ENCODE data around the gene CHST11. TPM values are rescaled to one million over a fixed set of nuclear protein-coding genes. Genes with fewer than 3 reads are reported as not detected.

Gene CHST11
- polyA plus RNA-seq, 1 donor (not counting 4 experiments of a cell fraction or from before 2014, with no cell fraction given) = 11.9 TPM

DNA sequence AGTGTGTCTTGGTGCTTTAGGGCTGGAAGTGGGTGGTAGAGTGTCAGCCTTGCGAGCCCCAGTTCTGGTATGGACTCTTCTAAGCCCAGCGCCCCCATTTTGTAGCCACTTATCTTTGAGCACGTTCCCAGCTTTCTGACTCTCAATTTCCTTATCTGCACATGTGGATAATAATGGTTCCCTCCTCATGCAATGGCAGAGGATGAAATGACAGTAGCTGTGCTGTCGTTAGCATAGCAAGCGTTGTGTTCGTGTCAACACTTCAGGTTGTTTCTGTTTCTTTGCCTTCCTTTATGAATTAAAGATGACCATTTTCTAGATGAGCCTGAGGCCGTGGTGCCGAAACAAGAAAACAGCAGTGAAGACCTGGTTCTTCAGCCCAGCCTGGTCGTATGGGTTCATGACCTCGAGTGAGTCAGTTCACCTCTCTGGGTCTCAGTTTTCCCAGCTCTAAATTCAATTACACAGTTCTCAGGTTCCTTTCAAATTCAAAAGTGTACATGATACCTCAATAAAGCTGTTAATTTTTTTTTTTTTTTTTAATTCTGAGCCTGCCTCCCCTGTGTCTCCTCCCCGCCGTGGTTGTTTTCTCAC, 268.3 kb downstream of the CHST11 start:
- Histone ChIP-seq H3K9ac (ENCODE audit: control insufficient read depth, extremely low read depth, insufficient read depth, low read length) (no peak overlapping the region), H3K9me3 (ENCODE audit: control insufficient read depth, low read depth, low read length) (no peaks in the 10 kb centered on the region), H3K4me2 (ENCODE audit: control insufficient read depth, extremely low read depth, insufficient read depth, low read depth, low read length) (no peak overlapping the region), H3K4me1 (ENCODE audit: control insufficient read depth, extremely low read depth, insufficient read depth, low read length) (no peaks in the 10 kb centered on the region), H2AFZ (ENCODE audit: control insufficient read depth, low read length) (no peak overlapping the region), H3K36me3 (ENCODE audit: control insufficient read depth in 2 of 2, extremely low read depth in 1 of 2, insufficient read depth in 2 of 2, low read length in 2 of 2) (no peaks in the 10 kb centered on the region), H3K4me3 (ENCODE audit: control insufficient read depth in 2 of 3, extremely low read depth in 1 of 3, insufficient read depth in 2 of 3, low read depth in 1 of 3, low read length in 3 of 3) (no peak overlapping the region), H3K27me3 (ENCODE audit: control insufficient read depth, extremely low read depth, insufficient read depth, low read length) (no peaks in the 10 kb centered on the region), H3K79me2 (ENCODE audit: control insufficient read depth, insufficient read depth, low read length) (no peaks in the 10 kb centered on the region), H3K9me1 (ENCODE audit: control insufficient read depth, extremely low read depth, insufficient read depth, low read length) (no peaks in the 10 kb centered on the region), H4K20me1 (ENCODE audit: control insufficient read depth, extremely low read depth, insufficient read depth, low read length) (no peaks in the 10 kb centered on the region), H3K27ac (ENCODE audit: control insufficient read depth, insufficient read depth, low read length) (no peak overlapping the region)
- TF ChIP-seq EZH2 (IDR thresholded peaks at IDR 0.05; ENCODE audit: low read length) = no peak
- TF ChIP-seq, protein P1, sequence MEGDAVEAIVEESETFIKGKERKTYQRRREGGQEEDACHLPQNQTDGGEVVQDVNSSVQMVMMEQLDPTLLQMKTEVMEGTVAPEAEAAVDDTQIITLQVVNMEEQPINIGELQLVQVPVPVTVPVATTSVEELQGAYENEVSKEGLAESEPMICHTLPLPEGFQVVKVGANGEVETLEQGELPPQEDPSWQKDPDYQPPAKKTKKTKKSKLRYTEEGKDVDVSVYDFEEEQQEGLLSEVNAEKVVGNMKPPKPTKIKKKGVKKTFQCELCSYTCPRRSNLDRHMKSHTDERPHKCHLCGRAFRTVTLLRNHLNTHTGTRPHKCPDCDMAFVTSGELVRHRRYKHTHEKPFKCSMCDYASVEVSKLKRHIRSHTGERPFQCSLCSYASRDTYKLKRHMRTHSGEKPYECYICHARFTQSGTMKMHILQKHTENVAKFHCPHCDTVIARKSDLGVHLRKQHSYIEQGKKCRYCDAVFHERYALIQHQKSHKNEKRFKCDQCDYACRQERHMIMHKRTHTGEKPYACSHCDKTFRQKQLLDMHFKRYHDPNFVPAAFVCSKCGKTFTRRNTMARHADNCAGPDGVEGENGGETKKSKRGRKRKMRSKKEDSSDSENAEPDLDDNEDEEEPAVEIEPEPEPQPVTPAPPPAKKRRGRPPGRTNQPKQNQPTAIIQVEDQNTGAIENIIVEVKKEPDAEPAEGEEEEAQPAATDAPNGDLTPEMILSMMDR (optimal IDR thresholded peaks at IDR 0.05 in 1 of 3, IDR thresholded peaks at IDR 0.05 in 1 of 3, conservative IDR thresholded peaks at IDR 0.05 in 1 of 3; ENCODE audit: extremely low read depth in 1 of 3, insufficient read depth in 2 of 3, low read length in 3 of 3) = no peak
- dilution Hi-C loops (cut with MboI; ENCODE audit: extremely low pct_ligation_motif_present, low sequenced_read_pairs) = no loop called here
- FAIRE-seq (no peak), DNase-seq (ENCODE audit: low read depth, low spot score) (no peak)

DNA sequence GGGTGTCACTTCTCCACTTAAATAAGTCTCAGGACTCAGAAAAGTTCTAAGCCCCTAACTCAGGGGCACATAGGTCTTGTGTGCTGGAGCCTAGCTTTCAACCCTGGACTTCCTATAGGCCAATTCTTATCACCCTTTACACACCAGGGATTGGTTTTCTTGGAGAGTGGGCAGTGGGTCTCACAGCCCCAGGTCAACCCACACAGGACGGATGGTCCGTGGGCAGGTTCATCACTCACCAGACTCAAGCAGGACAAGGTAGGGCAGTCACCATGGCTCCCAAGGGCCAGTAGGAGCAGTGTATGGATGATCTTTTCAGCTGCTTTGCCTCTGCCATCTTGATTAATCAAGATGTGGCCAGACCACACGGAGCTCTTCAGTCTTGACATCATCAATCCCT, 268.9 kb downstream of the CHST11 start:
- Histone ChIP-seq H4K20me1 (ENCODE audit: control insufficient read depth, extremely low read depth, insufficient read depth, low read length) (no peaks in the 10 kb centered on the region), H3K4me2 (ENCODE audit: control insufficient read depth, extremely low read depth, insufficient read depth, low read depth, low read length) (no peak overlapping the region), H3K4me3 (ENCODE audit: control insufficient read depth in 2 of 3, extremely low read depth in 1 of 3, insufficient read depth in 2 of 3, low read depth in 1 of 3, low read length in 3 of 3) (no peak overlapping the region), H3K36me3 (ENCODE audit: control insufficient read depth in 2 of 2, extremely low read depth in 1 of 2, insufficient read depth in 2 of 2, low read length in 2 of 2) (no peaks in the 10 kb centered on the region), H3K9me3 (ENCODE audit: control insufficient read depth, low read depth, low read length) (no peaks in the 10 kb centered on the region), H3K9me1 (ENCODE audit: control insufficient read depth, extremely low read depth, insufficient read depth, low read length) (no peaks in the 10 kb centered on the region), H3K4me1 (ENCODE audit: control insufficient read depth, extremely low read depth, insufficient read depth, low read length) (no peaks in the 10 kb centered on the region), H3K27ac (ENCODE audit: control insufficient read depth, insufficient read depth, low read length) (no peak overlapping the region), H3K27me3 (ENCODE audit: control insufficient read depth, extremely low read depth, insufficient read depth, low read length) (no peaks in the 10 kb centered on the region), H2AFZ (ENCODE audit: control insufficient read depth, low read length) (no peak overlapping the region), H3K79me2 (ENCODE audit: control insufficient read depth, insufficient read depth, low read length) (no peaks in the 10 kb centered on the region), H3K9ac (ENCODE audit: control insufficient read depth, extremely low read depth, insufficient read depth, low read length) (no peak overlapping the region)
- DNase-seq (ENCODE audit: low read depth, low spot score) = no peak
- TF ChIP-seq, protein P1 (optimal IDR thresholded peaks at IDR 0.05 in 1 of 3, IDR thresholded peaks at IDR 0.05 in 1 of 3, conservative IDR thresholded peaks at IDR 0.05 in 1 of 3; ENCODE audit: extremely low read depth in 1 of 3, insufficient read depth in 2 of 3, low read length in 3 of 3) = no peak
- TF ChIP-seq EZH2 (IDR thresholded peaks at IDR 0.05; ENCODE audit: low read length) = no peak
- dilution Hi-C loops (cut with MboI; ENCODE audit: extremely low pct_ligation_motif_present, low sequenced_read_pairs) = no loop called here
- no peak for FAIRE-seq
